Kidney epithelial cell (primary cell): ENCODE measurements around the gene KIF25. TPM values are rescaled to one million over a fixed set of nuclear protein-coding genes. Genes with fewer than 3 reads are reported as not detected.

Source experiments
- DNase-seq: peaks from one replicate; pipeline ENCODE4 v3.0.0-alpha.2; 2010; ENCODE audit warnings: low read depth
- H3K27me3 ChIP-seq: 2 replicates; pipeline ENCODE4 v1.6.0; 2011; ENCODE audit warnings: low read length; ENCODE audit not compliant: control insufficient read depth, insufficient read depth
- H3K36me3 ChIP-seq: 2 replicates; pipeline ENCODE4 v1.5.1; 2011; ENCODE audit warnings: low read length; ENCODE audit not compliant: control insufficient read depth, insufficient read depth
- H3K4me3 ChIP-seq: 2 replicates; pipeline ENCODE4 v1.5.1; 2011; ENCODE audit warnings: low read depth, mild to moderate bottlenecking, control low read depth, low read length
- CTCF ChIP-seq: IDR thresholded peaks from 2 replicates; pipeline ENCODE4 v1.5.1; 2011; ENCODE audit warnings: mild to moderate bottlenecking, moderate library complexity, low read length, control low read depth, inconsistent platforms; ENCODE audit not compliant: insufficient read depth, poor library complexity, severe bottlenecking
- total RNA-seq: library from RNA; depleted of rRNA; stranded (reverse); fragments of >200 nt; gene quantifications from 2 replicates; pipeline ENCODE4 v1.2.3, GENCODE V29; 2015

Gene KIF25
- total RNA-seq, 1 donor from 2014 or later = not detected

- no peak for TF ChIP-seq CTCF
- peak; percentile 98 for DNase-seq
- H3K4me3 ChIP-seq = no peak overlapping the region
- no peaks in the 10 kb centered on the region for H3K27me3 ChIP-seq
- H3K36me3 ChIP-seq = no peaks in the 10 kb centered on the region
Measured at GRCh38 chr6:168007592-168008338, 10.3 kb downstream of the KIF25 start.

GRCh38 chr6:168009331-168009730 lies 11.9 kb downstream of the KIF25 start:
- no peaks in the 10 kb centered on the region for H3K36me3 ChIP-seq
- H3K4me3 ChIP-seq = no peak overlapping the region
- no peak for TF ChIP-seq CTCF
- DNase-seq = no peak
- H3K27me3 ChIP-seq = no peaks in the 10 kb centered on the region

GRCh38 chr6:168011291-168011690 lies 13.8 kb downstream of the KIF25 start:
- Histone ChIP-seq H3K36me3 (no peaks in the 10 kb centered on the region), H3K27me3 (no peaks in the 10 kb centered on the region), H3K4me3 (no peak overlapping the region)
- no peak for TF ChIP-seq CTCF
- DNase-seq = no peak

GRCh38 chr6:168012431-168013249 lies 15.2 kb downstream of the KIF25 start:
- no peak for TF ChIP-seq CTCF
- no peaks in the 10 kb centered on the region for H3K27me3 ChIP-seq
- no peaks in the 10 kb centered on the region for H3K36me3 ChIP-seq
- no peak for DNase-seq
- H3K4me3 ChIP-seq = no peak overlapping the region

- H3K36me3 ChIP-seq = no peaks in the 10 kb centered on the region
- H3K27me3 ChIP-seq = no peaks in the 10 kb centered on the region
- no peak for DNase-seq
- no peak for TF ChIP-seq CTCF
- H3K4me3 ChIP-seq = no peak overlapping the region
Measured at GRCh38 chr6:168013250-168013915, 15.9 kb downstream of the KIF25 start.
